Lung (tissue), 12 donors: ENCODE data around the gene STAT5A. TPM values are rescaled to one million over a fixed set of nuclear protein-coding genes. Genes with fewer than 3 reads are reported as not detected.
"Not testable (repeated sequence)": the region's sequence is repeated elsewhere in the genome, so short reads cannot be mapped to it uniquely, and the experiment has no call there.

Source experiments
- ATAC-seq: fragments of 200-7000 bp; cut with Tn5 transposase; one replicate; pipeline ENCODE4 v1.9.1; 2020; ENCODE audit warnings: moderate number of reproducible peaks; ENCODE audit not compliant: insufficient read depth, low FRiP score
- DNase-seq, 3 donors: peaks; one replicate each; pipeline ENCODE4 v3.0.0-alpha.2; 2013 to 2017
- H3K27ac ChIP-seq, 2 donors: one replicate each; pipeline ENCODE4 v1.5.1; 2013; ENCODE audit warnings: mild to moderate bottlenecking in 2 of 2, moderate library complexity in 2 of 2, control low read depth in 1 of 2, inconsistent platforms in 1 of 2, low read depth in 1 of 2, low read length in 1 of 2
- H3K27me3 ChIP-seq, 3 donors: one replicate each; pipeline ENCODE4 v1.5.1; 2013; ENCODE audit warnings: low read length in 2 of 3; ENCODE audit not compliant: control insufficient read depth in 3 of 3, insufficient read depth in 3 of 3
- H3K36me3 ChIP-seq, 4 donors: one replicate each; pipeline ENCODE4 v1.5.1; 2013; ENCODE audit warnings: low read length in 4 of 4, mild to moderate bottlenecking in 1 of 4, moderate library complexity in 1 of 4; ENCODE audit not compliant: control insufficient read depth in 4 of 4, insufficient read depth in 4 of 4
- H3K4me1 ChIP-seq, 5 donors: one replicate each; pipeline ENCODE4 v1.5.1; 2013; ENCODE audit warnings: low read length in 5 of 5, mild to moderate bottlenecking in 2 of 5, moderate library complexity in 1 of 5; ENCODE audit not compliant: control insufficient read depth in 5 of 5, insufficient read depth in 5 of 5
- H3K4me3 ChIP-seq: one replicate; pipeline ENCODE4 v1.5.1; 2013; ENCODE audit warnings: mild to moderate bottlenecking, control low read depth, moderate library complexity
- H3K9ac ChIP-seq, 2 donors: one replicate each; pipeline ENCODE4 v1.5.1; 2013; ENCODE audit warnings: low read length in 2 of 2, control low read depth in 1 of 2; ENCODE audit not compliant: insufficient read depth in 1 of 2
- H3K9me3 ChIP-seq, 4 donors: one replicate each; pipeline ENCODE4 v1.5.1; 2013; ENCODE audit warnings: low read length in 3 of 4, mild to moderate bottlenecking in 1 of 4, moderate library complexity in 1 of 4; ENCODE audit not compliant: control insufficient read depth in 4 of 4, insufficient read depth in 3 of 4
- WGBS, 2 donors: extraction: QIAGEN DNeasy Blood & Tissue Kit; methylation state at CpG; one replicate each; pipeline ENCODE4 v1.1.7; 2013; 5-methylcytosine and 5-hydroxymethylcytosine counted together
- polyA plus RNA-seq, 2 donors: library from polyadenylated mRNA; stranded (reverse); fragments of 200-250 nt; gene quantifications; one replicate each; pipeline ENCODE4 v1.2.1, GENCODE V29; 2013
- total RNA-seq, 2 donors: library from RNA; depleted of rRNA in 1 of 2; stranded (reverse); fragments of >200 nt in 1 of 2; gene quantifications; one replicate each; pipeline ENCODE4 v1.2.1, GENCODE V29; 2014 to 2021
- TF ChIP-seq, protein P1 (sequence below): IDR thresholded peaks from 2 replicates; pipeline ENCODE4 v1.5.1; 2012; ENCODE audit warnings: mild to moderate bottlenecking; ENCODE audit errors: control extremely low read depth, extremely low read depth
- donor health status: control.
- donor health status: control.
- donor health status: Bipolar disorder and iron deficiency.
- donor health status: healthy.
- donor health status: DM: yes; HTN: yes; CAD: no.

Gene STAT5A
- total and polyA plus RNA-seq, 4 donors: 16.4 to 52.0 (median 31.8) TPM

DNA sequence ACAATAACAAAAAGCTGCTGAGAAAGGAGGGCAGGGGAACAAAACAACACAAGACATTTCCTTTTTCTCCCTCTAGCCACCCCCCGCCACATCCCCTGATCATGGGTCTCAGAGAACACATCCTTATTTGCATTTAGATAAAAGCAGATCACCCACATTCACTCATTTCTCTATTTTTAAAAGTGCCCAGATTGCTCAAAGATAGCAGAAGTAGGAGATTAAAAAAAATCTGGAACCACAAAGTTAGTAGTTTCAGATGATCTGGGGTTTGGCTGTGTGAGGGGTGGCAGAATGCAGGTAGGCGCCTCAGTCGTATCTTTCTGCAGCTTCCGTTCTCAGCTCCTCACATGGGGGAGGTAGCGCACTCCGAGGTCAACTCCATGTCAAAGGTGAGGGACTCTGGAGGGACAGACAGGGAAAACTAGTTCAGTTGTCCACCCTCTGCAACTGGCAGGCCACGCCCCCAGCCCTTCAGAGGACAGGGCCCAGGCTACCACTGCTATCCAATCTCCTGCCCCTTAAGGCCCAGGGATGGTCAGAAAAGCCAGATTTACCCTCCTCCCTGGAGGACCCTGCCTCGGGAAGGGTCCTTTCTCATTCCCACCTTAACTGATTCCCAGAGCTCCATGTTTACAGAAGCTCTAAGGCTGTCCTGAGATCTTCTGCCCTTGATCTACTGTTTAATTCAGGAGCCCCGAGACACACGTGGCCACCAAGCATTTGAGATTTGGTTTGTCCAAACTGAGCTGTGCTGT lies 27.3 kb downstream of the STAT5A start:
- Histone ChIP-seq H3K27me3 (no peaks in the 10 kb centered on the region), H3K27ac (peak overlapping the region in 1 of 2 donors; percentile 57), H3K9ac (no peak overlapping the region), H3K4me1 (peaks cover 0 to 25% (median 19%) of the 10 kb centered on the region in 5 donors), H3K36me3 (peaks cover 22 to 50% (median 30%) of the 10 kb centered on the region in 4 donors), H3K4me3 (no peak overlapping the region), H3K9me3 (no peaks in the 10 kb centered on the region)
- ATAC-seq: no peak
- TF ChIP-seq, protein P1, sequence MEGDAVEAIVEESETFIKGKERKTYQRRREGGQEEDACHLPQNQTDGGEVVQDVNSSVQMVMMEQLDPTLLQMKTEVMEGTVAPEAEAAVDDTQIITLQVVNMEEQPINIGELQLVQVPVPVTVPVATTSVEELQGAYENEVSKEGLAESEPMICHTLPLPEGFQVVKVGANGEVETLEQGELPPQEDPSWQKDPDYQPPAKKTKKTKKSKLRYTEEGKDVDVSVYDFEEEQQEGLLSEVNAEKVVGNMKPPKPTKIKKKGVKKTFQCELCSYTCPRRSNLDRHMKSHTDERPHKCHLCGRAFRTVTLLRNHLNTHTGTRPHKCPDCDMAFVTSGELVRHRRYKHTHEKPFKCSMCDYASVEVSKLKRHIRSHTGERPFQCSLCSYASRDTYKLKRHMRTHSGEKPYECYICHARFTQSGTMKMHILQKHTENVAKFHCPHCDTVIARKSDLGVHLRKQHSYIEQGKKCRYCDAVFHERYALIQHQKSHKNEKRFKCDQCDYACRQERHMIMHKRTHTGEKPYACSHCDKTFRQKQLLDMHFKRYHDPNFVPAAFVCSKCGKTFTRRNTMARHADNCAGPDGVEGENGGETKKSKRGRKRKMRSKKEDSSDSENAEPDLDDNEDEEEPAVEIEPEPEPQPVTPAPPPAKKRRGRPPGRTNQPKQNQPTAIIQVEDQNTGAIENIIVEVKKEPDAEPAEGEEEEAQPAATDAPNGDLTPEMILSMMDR: no peak
- WGBS, 2 donors: 56 to 78% methylated on average over 10 of the region's 10 CpGs
- no peak for DNase-seq

DNA sequence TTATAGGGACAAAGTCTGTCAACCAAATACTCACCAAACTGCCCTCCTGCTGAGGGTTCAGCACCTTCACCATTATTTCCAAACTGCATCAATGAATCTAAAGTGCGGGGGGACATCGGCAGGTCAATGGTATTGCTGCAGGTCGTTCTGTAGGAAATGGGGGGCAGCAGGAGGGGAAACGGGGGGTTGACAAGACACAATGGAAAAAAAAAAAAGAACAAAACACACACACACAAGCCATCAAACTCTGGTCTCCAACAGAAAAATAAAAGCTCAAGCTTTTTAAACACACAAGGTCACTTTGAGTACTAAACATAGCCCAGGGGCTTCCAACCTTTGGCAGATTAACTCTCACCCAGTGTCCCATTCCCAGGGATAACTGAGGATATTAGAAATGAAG lies 28.5 kb downstream of the STAT5A start:
- H3K27me3 ChIP-seq: no peaks in the 10 kb centered on the region
- H3K9me3 ChIP-seq: no peaks in the 10 kb centered on the region
- 79 to 83% methylated on average over 4 of the region's 4 CpGs for WGBS, 2 donors
- H3K4me1 ChIP-seq: peaks cover 0 to 19% (median 8%) of the 10 kb centered on the region in 5 donors
- ATAC-seq (no peak), DNase-seq (no peak)
- no peak overlapping the region for H3K4me3 ChIP-seq
- H3K9ac ChIP-seq: no peak overlapping the region
- peaks cover 24 to 50% (median 35%) of the 10 kb centered on the region in 4 donors for H3K36me3 ChIP-seq
- TF ChIP-seq, protein P1: no peak
- peak overlapping the region in 1 of 2 donors; percentile 22 for H3K27ac ChIP-seq

DNA sequence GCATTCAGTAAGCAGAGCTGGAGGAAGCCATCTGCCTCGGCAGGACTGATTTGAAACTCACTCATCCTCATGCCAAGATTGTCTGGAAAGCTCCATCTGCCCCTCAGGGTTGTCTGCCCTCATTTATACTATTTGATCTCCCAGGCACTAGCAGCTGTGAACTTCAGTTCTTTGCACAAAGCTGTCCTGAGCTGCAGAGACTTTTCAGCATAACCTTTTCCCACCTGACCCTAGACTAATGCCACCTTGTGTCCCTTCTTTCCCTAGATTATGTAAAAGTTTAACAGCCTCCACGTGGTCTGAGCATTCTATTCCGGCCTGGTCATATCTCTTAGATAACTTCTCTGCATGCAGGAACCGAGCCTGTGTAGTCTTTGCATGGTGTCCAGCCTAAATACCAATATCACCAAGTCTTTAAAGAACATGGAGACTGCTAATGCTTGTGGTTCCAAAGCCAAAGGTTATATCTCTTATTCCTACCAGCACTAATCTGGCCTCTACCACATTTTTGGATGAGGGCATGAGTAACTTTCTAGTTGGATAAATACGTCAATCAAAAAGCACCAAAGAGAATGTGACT lies 29.1 kb downstream of the STAT5A start:
- Histone ChIP-seq H3K4me1 (peaks cover 0 to 17% (median 3%) of the 10 kb centered on the region in 5 donors), H3K27ac (peak overlapping the region in 1 of 2 donors; percentile 37), H3K4me3 (no peak overlapping the region), H3K27me3 (no peaks in the 10 kb centered on the region), H3K9ac (no peak overlapping the region), H3K9me3 (no peaks in the 10 kb centered on the region), H3K36me3 (peaks cover 27 to 56% (median 41%) of the 10 kb centered on the region in 4 donors)
- TF ChIP-seq, protein P1: no peak
- DNase-seq: no peak
- 67 to 81% methylated on average over 5 of the region's 5 CpGs for WGBS, 2 donors
- ATAC-seq: no peak

DNA sequence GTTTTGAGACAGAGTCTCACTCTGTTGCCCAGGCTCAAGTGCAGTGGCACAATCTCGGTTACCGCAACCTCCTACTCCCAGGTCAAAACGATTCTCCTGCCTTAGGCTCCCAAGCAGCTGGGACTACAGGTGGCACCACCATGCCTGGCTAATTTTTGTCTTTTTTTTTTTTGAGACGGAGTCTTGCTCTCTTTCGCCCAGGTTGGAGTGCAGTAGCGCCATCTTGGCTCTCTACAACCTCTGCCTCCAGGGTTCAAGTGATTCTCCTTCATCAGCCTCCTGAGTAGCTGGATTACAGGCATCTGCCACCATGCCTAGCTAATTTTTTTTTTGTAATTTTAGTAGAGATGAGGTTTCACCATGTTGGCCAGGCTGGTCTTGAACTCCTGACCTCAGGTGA lies 29.7 kb downstream of the STAT5A start:
- Histone ChIP-seq H3K36me3 (peaks cover 31 to 53% (median 43%) of the 10 kb centered on the region in 4 donors), H3K4me1 (peaks cover 0 to 12% (median 0%) of the 10 kb centered on the region in 5 donors)
- not testable (repeated sequence) for H3K9ac ChIP-seq, H3K4me3 ChIP-seq, ATAC-seq, H3K9me3 ChIP-seq, H3K27me3 ChIP-seq, H3K27ac ChIP-seq, DNase-seq
- WGBS, 2 donors: 95 to 96% methylated on average over 6 of the region's 6 CpGs
